SK-N-SH (cell line): Measurements from ENCODE around the gene GGCT. TPM values are rescaled to one million over a fixed set of nuclear protein-coding genes. Genes with fewer than 3 reads are reported as not detected.
A peak's percentile ranks its signal among the peaks of the same experiment; 100 is the strongest.

ENCODE experiments used
- CTCF ChIA-PET: fragments of 300-600, 350-600 bp; formaldehyde crosslinking; extraction: SDS; loops from one replicate; lab custom pipeline; 2021; lab: Yijun Ruan, JAX
- POLR2A ChIA-PET: fragments of 350-600 bp; sonication (Branson Sonifier 250); formaldehyde crosslinking; extraction: SDS; loops from one replicate; lab custom pipeline; 2020; ENCODE audit warnings: antibody characterized with exemption, inconsistent platforms; lab: Yijun Ruan, JAX
- DNase-seq: peaks from one replicate; pipeline ENCODE4 v3.0.0; 2012
- H2AFZ ChIP-seq: fragments of 200-600 bp; sonication (generic); 2 replicates; pipeline ENCODE4 v1.8.1; 2016; ENCODE audit warnings: antibody characterized with exemption, mild to moderate bottlenecking, low read depth
- H3F3A ChIP-seq: fragments of 200-600 bp; sonication (generic); replicated peaks from 2 replicates; pipeline ENCODE3; 2016; ENCODE audit warnings: antibody characterized with exemption, mild to moderate bottlenecking; ENCODE audit not compliant: insufficient read depth
- H3K27ac ChIP-seq, 2 experiments: fragments of 200-500 bp in 1 of 2; fragments of 200-600 bp in 1 of 2; sonication (Bioruptor generic) in 1 of 2; sonication (generic), shearing (Covaris generic) in 1 of 2; 2 replicates each; pipeline versions ENCODE4 v1.5.1 to v1.6.1; 2014 to 2016; ENCODE audit warnings: low read depth in 2 of 2, inconsistent platforms in 1 of 2, low read length in 1 of 2, mild to moderate bottlenecking in 1 of 2, mixed read lengths in 1 of 2
- H3K27me3 ChIP-seq: fragments of 200-600 bp; sonication (generic), shearing (Covaris generic); 2 replicates; pipeline ENCODE4 v1.6.1; 2016; ENCODE audit warnings: mixed run types; ENCODE audit not compliant: insufficient read depth
- H3K36me3 ChIP-seq, 2 experiments: fragments of 200-500 bp in 1 of 2; fragments of 200-600 bp in 1 of 2; sonication (Bioruptor generic) in 1 of 2; sonication (generic) in 1 of 2; replicated peaks in 1 of 2; 2 replicates each; pipeline versions ENCODE3 to v1.5.1; 2014 to 2016; ENCODE audit warnings: low read length in 1 of 2, mild to moderate bottlenecking in 1 of 2; ENCODE audit not compliant: insufficient read depth in 2 of 2, control insufficient read depth in 1 of 2
- H3K4me1 ChIP-seq, 2 experiments: fragments of 200-500 bp in 1 of 2; fragments of 200-600 bp in 1 of 2; sonication (Bioruptor generic) in 1 of 2; sonication (generic), shearing (Covaris generic) in 1 of 2; 2 replicates each; pipeline versions ENCODE4 v1.5.1 to v1.6.1; 2014 to 2016; ENCODE audit warnings: low read depth in 1 of 2, low read length in 1 of 2, mixed run types in 1 of 2; ENCODE audit not compliant: insufficient read depth in 2 of 2, control insufficient read depth in 1 of 2
- H3K4me2 ChIP-seq: fragments of 200-600 bp; sonication (generic), shearing (Covaris generic); 2 replicates; pipeline ENCODE4 v1.6.1; 2017; ENCODE audit warnings: mixed run types
- H3K4me3 ChIP-seq, 2 experiments: fragments of 200-500 bp in 1 of 2; fragments of 200-600 bp in 1 of 2; sonication (Bioruptor generic) in 1 of 2; sonication (generic), shearing (Covaris generic) in 1 of 2; 2 replicates each; pipeline versions ENCODE4 v1.5.1 to v1.8.1; 2014 to 2016; ENCODE audit warnings: low read depth in 2 of 2, inconsistent platforms in 1 of 2, low read length in 1 of 2, mild to moderate bottlenecking in 1 of 2, mixed read lengths in 1 of 2, moderate library complexity in 1 of 2
- H3K79me2 ChIP-seq: fragments of 200-600 bp; sonication (generic); 2 replicates; pipeline ENCODE4 v1.8.1; 2017; ENCODE audit warnings: mild to moderate bottlenecking; ENCODE audit not compliant: insufficient read depth
- H3K9ac ChIP-seq: fragments of 200-600 bp; sonication (generic); 2 replicates; pipeline ENCODE4 v1.6.1; 2017; ENCODE audit warnings: mixed run types
- H3K9me2 ChIP-seq: fragments of 200-600 bp; sonication (generic); 2 replicates; pipeline ENCODE4 v1.6.1; 2017; ENCODE audit warnings: mixed run types
- H3K9me3 ChIP-seq: fragments of 200-600 bp; sonication (generic); 2 replicates; pipeline ENCODE4 v1.6.1; 2017; ENCODE audit warnings: mixed run types, mild to moderate bottlenecking, moderate library complexity
- H4K20me1 ChIP-seq: fragments of 200-600 bp; sonication (generic); 2 replicates; pipeline ENCODE4 v1.6.1; 2017; ENCODE audit warnings: mild to moderate bottlenecking, mixed run types; ENCODE audit not compliant: insufficient read depth
- CTCF ChIP-seq: fragments of 200-600 bp; sonication (generic); IDR thresholded peaks from 2 replicates; pipeline ENCODE4 v1.6.1; 2017; ENCODE audit warnings: antibody characterized with exemption, mild to moderate bottlenecking, moderate library complexity
- ELF1 ChIP-seq: IDR thresholded peaks from 2 replicates; pipeline ENCODE4 v1.4.0; 2012
- EP300 ChIP-seq, 2 experiments: IDR thresholded peaks; 2 replicates each; pipeline versions ENCODE4 v1.4.0 to v1.6.1; 2012; ENCODE audit warnings: borderline replicate concordance in 1 of 2, low read depth in 1 of 2, low read length in 1 of 2
- FOXM1 ChIP-seq: IDR thresholded peaks from 2 replicates; pipeline ENCODE4 v1.4.0; 2012; ENCODE audit warnings: low read depth, mild to moderate bottlenecking
- GATA2 ChIP-seq: sonication (generic); formaldehyde crosslinking; IDR thresholded peaks from 2 replicates; pipeline ENCODE4 v1.5.0; 2020; ENCODE audit warnings: mild to moderate bottlenecking, missing genetic modification reagents
- NFIC ChIP-seq: IDR thresholded peaks from 2 replicates; pipeline ENCODE4 v1.4.0; 2012; ENCODE audit warnings: borderline replicate concordance
- PBX3 ChIP-seq: IDR thresholded peaks from 2 replicates; pipeline ENCODE4; 2012
- SMC3 ChIP-seq: IDR thresholded peaks from 2 replicates; pipeline ENCODE4 v1.6.1; 2012; ENCODE audit warnings: low read depth, low read length, improper control_type of control experiment
- TAF1 ChIP-seq: IDR thresholded peaks from 2 replicates; pipeline ENCODE4 v1.6.1; 2012; ENCODE audit warnings: low read depth, mild to moderate bottlenecking, low read length, moderate library complexity, borderline replicate concordance
- TCF12 ChIP-seq: IDR thresholded peaks from 2 replicates; pipeline ENCODE4 v1.4.0; 2012
- USF1 ChIP-seq: IDR thresholded peaks from 2 replicates; pipeline ENCODE4 v1.4.0; 2012; ENCODE audit warnings: low read depth, borderline replicate concordance
- USF2 ChIP-seq: fragments of 150-350 bp; IDR thresholded peaks from 2 replicates; pipeline ENCODE4 v1.6.1; 2017; ENCODE audit warnings: antibody characterized with exemption, low read length, low read depth, borderline replicate concordance
- WGBS: methylation state at CpG from one replicate; pipeline ENCODE4 v1.1.6; 2017; ENCODE audit warnings: low lambda C conversion rate; 5-methylcytosine and 5-hydroxymethylcytosine counted together
- polyA plus RNA-seq, 3 experiments: library from polyadenylated mRNA; depleted of rRNA; stranded (reverse); fragments of >200 nt; gene quantifications; 2 replicates each; pipeline ENCODE4 v1.2.3, GENCODE V29; 2012

Gene GGCT
- polyA plus RNA-seq, 1 of the 3 experiments (the other 2 are of a cell fraction), result 20.8 TPM

- H3K27me3 ChIP-seq, result no peaks in the 10 kb centered on the region
- CTCF ChIA-PET, result interaction anchor here (1.0 to 1.7 kb wide), 4 partner anchors 10 to 100 kb away, joined by 3 to 5 read pairs (median 3); no protein-coding TSS in a partner anchor
- peaks cover 0 to 2% of the 10 kb centered on the region in 2 experiments for H3K36me3 ChIP-seq
- H2AFZ ChIP-seq, result no peak overlapping the region
- H3K27ac ChIP-seq, result peak overlapping the region in 1 of 2 experiments; percentile 24; a peak in 1 of 4 replicates
- peaks cover 13% of the 10 kb centered on the region for H3F3A ChIP-seq
- H3K79me2 ChIP-seq, result peaks cover 26% of the 10 kb centered on the region
- no peak overlapping the region for H3K4me3 ChIP-seq
- peaks cover 6 to 66% of the 10 kb centered on the region in 2 experiments for H3K4me1 ChIP-seq
- POLR2A ChIA-PET, result no interaction called here
- no peak for TF ChIP-seq ELF1
- no peak for TF ChIP-seq EP300 (IDR thresholded peaks at IDR 0.05; ENCODE audit: borderline replicate concordance in 1 of 2, low read depth in 1 of 2, low read length in 1 of 2)
- TF ChIP-seq PBX3, result no peak
- no peak for TF ChIP-seq FOXM1
- no peak for TF ChIP-seq CTCF
- TF ChIP-seq SMC3, result no peak
- no peak for TF ChIP-seq GATA2 (CRISPR knock-in tag)
- no peak for TF ChIP-seq NFIC
- TF ChIP-seq USF1, result no peak
- no peak for TF ChIP-seq USF2
- no peak for TF ChIP-seq TCF12
- no peak for TF ChIP-seq TAF1
- TF ChIP-seq, all 33 proteins: peak for 0
- no peak for DNase-seq
- Histone ChIP-seq H3K9me3 (no peaks in the 10 kb centered on the region), H3K4me2 (no peak overlapping the region), H3K9me2 (no peaks in the 10 kb centered on the region), H4K20me1 (no peaks in the 10 kb centered on the region), H3K9ac (no peak overlapping the region)
- 92% methylated on average over 4 of the region's 5 CpGs for WGBS
Observed at GRCh38 chr7:30464231-30464671, 40.4 kb downstream of the GGCT start.
